ENCODE results near the gene STAMBPL1.

DNA sequence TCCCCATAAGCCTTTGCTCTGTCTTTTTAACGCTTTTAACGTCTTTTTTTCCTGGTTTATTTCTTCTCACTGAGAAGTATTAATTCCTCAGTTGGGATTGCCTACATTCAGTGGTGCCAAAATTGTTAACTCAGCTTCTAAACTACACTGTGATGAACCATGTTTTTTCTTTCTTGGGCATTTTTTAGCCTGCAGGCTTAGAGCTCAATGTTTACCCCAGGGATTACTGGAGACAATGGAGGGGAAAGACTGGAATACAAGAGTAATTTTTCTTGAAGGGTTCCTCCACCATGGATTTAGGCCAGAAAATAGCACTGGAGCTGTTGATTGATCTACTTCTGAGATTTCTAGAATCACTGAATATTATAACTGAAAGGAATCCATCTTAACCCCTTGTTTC lies 19.8 kb downstream of the STAMBPL1 start:
- TF ChIP-seq ZNF274 (IDR thresholded peaks at IDR 0.05; ENCODE audit: low read depth, low read length) (no peak), YY1 (IDR thresholded peaks at IDR 0.05; ENCODE audit: insufficient read depth, insufficient read length) (no peak), SUZ12 (IDR thresholded peaks at IDR 0.05; ENCODE audit: extremely low read depth, insufficient read depth, insufficient read length) (no peak)

Measured in NT2/D1 (cell line).